Stimulated activated CD4-positive, alpha-beta T cell treated with anti-CD3 and anti-CD28 coated beads, TNF-alpha, amount 100 ng/mL, for 48 hours (primary cell): ENCODE data around the gene TSPY1.
"Not testable (repeated sequence)": the region's sequence is repeated elsewhere in the genome, so short reads cannot be mapped to it uniquely, and the experiment has no call there.

Experiments
- DNase-seq, 3 donors: peaks; one replicate each; pipeline ENCODE4 v3.0.0-alpha.2; 2020; ENCODE audit warnings: low read depth in 3 of 3

The TSPY1 gene, protein sequence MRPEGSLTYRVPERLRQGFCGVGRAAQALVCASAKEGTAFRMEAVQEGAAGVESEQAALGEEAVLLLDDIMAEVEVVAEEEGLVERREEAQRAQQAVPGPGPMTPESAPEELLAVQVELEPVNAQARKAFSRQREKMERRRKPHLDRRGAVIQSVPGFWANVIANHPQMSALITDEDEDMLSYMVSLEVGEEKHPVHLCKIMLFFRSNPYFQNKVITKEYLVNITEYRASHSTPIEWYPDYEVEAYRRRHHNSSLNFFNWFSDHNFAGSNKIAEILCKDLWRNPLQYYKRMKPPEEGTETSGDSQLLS

GRCh38 chrY:9466655-9467054, at the start of gene TSPY1:
Gene TSPY1 (plus strand): TSS chrY:9466955. CDS start chrY:9467001, 46 bp downstream.
- not testable (repeated sequence) for DNase-seq

DNA sequence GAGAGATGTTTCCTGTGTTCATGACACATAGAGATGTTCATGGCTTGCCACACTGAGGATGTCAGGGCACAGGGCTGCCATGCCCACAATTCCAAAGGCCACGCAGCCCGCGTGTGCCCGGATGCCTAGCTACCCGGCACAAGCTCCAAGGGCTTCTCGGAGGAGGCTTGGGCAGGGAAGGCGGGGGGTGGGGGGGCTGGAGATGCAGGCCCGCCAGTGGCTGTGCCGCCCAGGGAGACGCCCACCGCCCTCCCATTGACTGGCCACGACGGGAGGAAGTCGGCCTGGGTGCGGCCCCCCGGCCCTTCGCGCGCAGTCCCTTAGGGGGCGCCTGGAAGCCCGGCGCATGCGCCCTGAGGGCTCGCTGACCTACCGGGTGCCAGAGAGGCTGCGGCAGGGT, 20.2 kb downstream of the TSPY1 start, which contains the start of gene TSPY9:
Gene TSPY9 (plus strand): TSS at position 301 of the 400 bp plus-strand sequence. CDS start 46 bp downstream, at position 347.
- not testable (repeated sequence) for DNase-seq

DNA sequence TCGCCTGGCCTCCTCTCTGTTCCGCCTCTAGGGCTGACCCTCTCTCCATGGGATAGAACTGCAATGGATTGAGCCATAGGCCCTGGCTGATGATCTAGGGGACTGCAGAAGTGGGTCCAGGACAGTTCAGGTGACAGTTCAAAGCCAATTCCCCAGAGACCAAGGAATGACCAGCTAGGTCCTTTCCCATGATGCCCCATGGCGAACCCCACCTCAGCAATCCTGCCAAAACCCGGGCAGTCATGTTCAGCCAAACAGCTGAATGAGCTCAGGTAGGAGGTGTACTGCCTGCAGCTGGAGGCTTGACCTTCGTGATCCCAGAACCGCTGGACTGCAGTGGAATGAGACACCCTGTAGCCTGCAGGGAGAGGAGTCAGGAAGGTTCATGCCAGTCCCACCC, 37.6 kb downstream of the TSPY1 start:
- not testable (repeated sequence) for DNase-seq

DNA sequence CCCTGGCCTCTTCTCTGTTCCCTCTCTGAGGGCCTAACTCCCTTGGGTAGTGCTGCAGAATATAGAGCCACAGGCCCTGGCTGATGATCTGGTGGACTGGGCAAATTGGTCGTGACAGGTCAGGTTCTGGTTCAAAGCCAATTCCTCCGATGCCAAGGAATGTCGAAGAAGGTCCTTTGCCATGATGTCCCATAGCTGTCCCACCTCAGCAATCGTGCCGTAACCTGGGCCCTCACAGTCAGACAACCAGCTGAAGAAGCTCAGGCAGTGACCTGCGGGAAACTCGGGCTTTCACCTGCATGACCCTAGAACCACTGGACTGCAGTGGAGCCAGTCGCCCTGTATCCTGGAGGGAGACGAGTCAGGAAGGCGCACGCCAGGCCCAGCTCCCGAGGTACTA, 49.5 kb downstream of the TSPY1 start:
- not testable (repeated sequence) for DNase-seq
